CD4-positive, alpha-beta T cell (primary cell): ENCODE results near the gene OR7C1. TPM values are rescaled to one million over a fixed set of nuclear protein-coding genes. Genes with fewer than 3 reads are reported as not detected.
"Not testable (repeated sequence)": the region's sequence is repeated elsewhere in the genome, so short reads cannot be mapped to it uniquely, and the experiment has no call there.

Source experiments
- ATAC-seq: fragments of 200-7000 bp; cut with Tn5 transposase; one replicate; pipeline ENCODE4 v1.10.0; 2022; ENCODE audit warnings: mild to moderate bottlenecking; ENCODE audit not compliant: poor library complexity
- CTCF ChIA-PET: fragments of 350-600 bp; sonication (Branson Sonifier 250); formaldehyde crosslinking; loops from one replicate; lab custom pipeline; 2021; ENCODE audit warnings: antibody characterized with exemption, inconsistent platforms; lab: Charles Lee
- POLR2A ChIA-PET: fragments of 350-600 bp; sonication (Branson Sonifier 250); formaldehyde crosslinking; loops from one replicate; lab custom pipeline; 2021; ENCODE audit warnings: antibody characterized with exemption, inconsistent platforms; lab: Charles Lee
- DNase-seq, 14 experiments: peaks; one replicate each; pipeline ENCODE4 v3.0.0-alpha.2; 2013 to 2020; ENCODE audit warnings: mixed read lengths in 2 of 14
- H3K27ac ChIP-seq, 2 donors: one replicate each; pipeline versions ENCODE4 v1.5.1 to v1.7.0; 2013; ENCODE audit warnings: low read length in 2 of 2, low read depth in 1 of 2, mild to moderate bottlenecking in 1 of 2
- H3K27me3 ChIP-seq, 2 experiments: 1 replicate in 1 of 2; 2 replicates in 1 of 2; pipeline versions ENCODE4 v1.6.1 to v1.7.0; 2013; ENCODE audit warnings: low read length in 2 of 2, control low read depth in 1 of 2, mild to moderate bottlenecking in 1 of 2, moderate library complexity in 1 of 2; ENCODE audit not compliant: insufficient read depth in 2 of 2, control insufficient read depth in 1 of 2
- H3K36me3 ChIP-seq: one replicate; pipeline ENCODE4 v1.6.1; 2013; ENCODE audit warnings: low read length, control low read depth; ENCODE audit not compliant: insufficient read depth
- H3K4me1 ChIP-seq: one replicate; pipeline ENCODE4 v1.6.1; 2013; ENCODE audit warnings: low read length, control low read depth; ENCODE audit not compliant: insufficient read depth
- H3K4me3 ChIP-seq: one replicate; pipeline ENCODE4 v1.5.1; 2013; ENCODE audit warnings: mild to moderate bottlenecking, low read length, moderate library complexity
- H3K9me3 ChIP-seq, 2 experiments: 1 replicate in 1 of 2; 2 replicates in 1 of 2; pipeline versions ENCODE4 v1.6.1 to v1.7.0; 2013; ENCODE audit warnings: low read length in 2 of 2, mild to moderate bottlenecking in 2 of 2, control low read depth in 1 of 2, moderate library complexity in 1 of 2; ENCODE audit not compliant: control insufficient read depth in 1 of 2, insufficient read depth in 1 of 2
- H3K27ac Mint-ChIP-seq: one replicate; pipeline ENCODE4 v1.8.0; 2020; ENCODE audit warnings: mixed read lengths
- H3K27me3 Mint-ChIP-seq: one replicate; pipeline ENCODE4 v1.8.0; 2021; ENCODE audit warnings: mixed read lengths
- H3K36me3 Mint-ChIP-seq: one replicate; pipeline ENCODE4 v1.8.0; 2021; ENCODE audit warnings: low read depth, mixed read lengths
- H3K4me1 Mint-ChIP-seq: one replicate; pipeline ENCODE4 v1.8.0; 2021; ENCODE audit warnings: low read depth, mixed read lengths
- H3K4me3 Mint-ChIP-seq: one replicate; pipeline ENCODE4 v1.8.0; 2020; ENCODE audit warnings: mild to moderate bottlenecking, mixed read lengths
- H3K9me3 Mint-ChIP-seq: one replicate; pipeline ENCODE4 v1.8.0; 2020; ENCODE audit warnings: mixed read lengths
- intact Hi-C, 2 experiments: fragments of 100-400 bp; cut with DNase I in 1 of 2; cut with micrococcal nuclease in 1 of 2; formaldehyde crosslinking; loops; one replicate each; pipeline versions ENCODE4 v1.15.1 to v1.9.0; 2023 to 2025; cut with DNase I, micrococcal nuclease
- total RNA-seq, 174 experiments: library from RNA in 2 of 174; stranded (reverse) in 2 of 174; gene quantifications; one replicate each; pipeline ENCODE4 v1.2.3 and lab custom pipeline; 2021 to 2026
- TF ChIP-seq, protein P1 (sequence below): fragments of 200-600 bp; IDR thresholded peaks from one replicate; pipeline ENCODE4 v1.8.0; 2022; ENCODE audit warnings: antibody characterized with exemption, mild to moderate bottlenecking

OR7C1 gene
- total RNA-seq, 2 experiments from 2014 or later = not detected

DNA sequence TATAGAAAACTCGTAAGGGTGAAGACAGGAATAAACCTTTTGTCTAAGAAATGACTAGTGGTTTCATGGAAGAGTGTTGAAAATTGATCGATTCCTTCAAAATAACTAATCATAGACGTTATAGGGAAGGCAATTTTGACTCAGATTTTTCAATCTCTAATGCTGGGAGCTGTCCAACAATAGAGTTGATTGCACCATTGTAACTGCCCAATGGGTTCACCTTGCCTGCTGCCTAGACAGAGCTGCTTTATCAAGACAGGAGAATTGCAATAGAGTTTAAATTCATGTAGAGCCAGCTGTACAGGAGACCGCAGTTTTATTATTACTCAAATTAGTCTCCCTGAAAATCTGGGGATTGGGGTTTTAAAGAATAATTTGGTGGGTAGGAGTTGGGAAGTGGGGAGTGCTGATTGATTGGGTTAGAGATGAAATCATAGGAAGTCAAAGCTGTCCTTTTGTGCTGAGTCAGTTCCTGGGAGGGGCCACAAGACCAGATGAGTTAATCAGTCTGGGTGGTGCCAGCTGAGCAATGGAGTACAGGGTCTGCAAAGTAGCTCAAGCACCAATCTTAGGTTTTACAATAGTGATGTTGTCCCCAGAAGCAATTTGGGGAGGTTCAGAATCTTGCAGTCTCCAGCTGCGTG lies 39.8 kb downstream of the OR7C1 start:
- H3K27me3 Mint-ChIP-seq = peaks cover 15% of the 10 kb centered on the region
- no peaks in the 10 kb centered on the region for H3K36me3 Mint-ChIP-seq
- H3K27ac Mint-ChIP-seq = no peak overlapping the region
- Histone ChIP-seq H3K4me1 (no peaks in the 10 kb centered on the region), H3K27me3 (peaks cover 0 to 8% of the 10 kb centered on the region in 2 experiments), H3K36me3 (no peaks in the 10 kb centered on the region), H3K9me3 (no peaks in the 10 kb centered on the region), H3K4me3 (no peak overlapping the region), H3K27ac (no peak overlapping the region)
- POLR2A ChIA-PET = no interaction called here
- TF ChIP-seq, protein P1, sequence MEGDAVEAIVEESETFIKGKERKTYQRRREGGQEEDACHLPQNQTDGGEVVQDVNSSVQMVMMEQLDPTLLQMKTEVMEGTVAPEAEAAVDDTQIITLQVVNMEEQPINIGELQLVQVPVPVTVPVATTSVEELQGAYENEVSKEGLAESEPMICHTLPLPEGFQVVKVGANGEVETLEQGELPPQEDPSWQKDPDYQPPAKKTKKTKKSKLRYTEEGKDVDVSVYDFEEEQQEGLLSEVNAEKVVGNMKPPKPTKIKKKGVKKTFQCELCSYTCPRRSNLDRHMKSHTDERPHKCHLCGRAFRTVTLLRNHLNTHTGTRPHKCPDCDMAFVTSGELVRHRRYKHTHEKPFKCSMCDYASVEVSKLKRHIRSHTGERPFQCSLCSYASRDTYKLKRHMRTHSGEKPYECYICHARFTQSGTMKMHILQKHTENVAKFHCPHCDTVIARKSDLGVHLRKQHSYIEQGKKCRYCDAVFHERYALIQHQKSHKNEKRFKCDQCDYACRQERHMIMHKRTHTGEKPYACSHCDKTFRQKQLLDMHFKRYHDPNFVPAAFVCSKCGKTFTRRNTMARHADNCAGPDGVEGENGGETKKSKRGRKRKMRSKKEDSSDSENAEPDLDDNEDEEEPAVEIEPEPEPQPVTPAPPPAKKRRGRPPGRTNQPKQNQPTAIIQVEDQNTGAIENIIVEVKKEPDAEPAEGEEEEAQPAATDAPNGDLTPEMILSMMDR = no peak
- DNase-seq = peak in 2 of 14 experiments; percentile 13 to 28
- no peaks in the 10 kb centered on the region for H3K4me1 Mint-ChIP-seq
- intact Hi-C loops = no loop called here
- no peaks in the 10 kb centered on the region for H3K9me3 Mint-ChIP-seq
- no peak for ATAC-seq
- H3K4me3 Mint-ChIP-seq = no peak overlapping the region
- CTCF ChIA-PET = no interaction called here

DNA sequence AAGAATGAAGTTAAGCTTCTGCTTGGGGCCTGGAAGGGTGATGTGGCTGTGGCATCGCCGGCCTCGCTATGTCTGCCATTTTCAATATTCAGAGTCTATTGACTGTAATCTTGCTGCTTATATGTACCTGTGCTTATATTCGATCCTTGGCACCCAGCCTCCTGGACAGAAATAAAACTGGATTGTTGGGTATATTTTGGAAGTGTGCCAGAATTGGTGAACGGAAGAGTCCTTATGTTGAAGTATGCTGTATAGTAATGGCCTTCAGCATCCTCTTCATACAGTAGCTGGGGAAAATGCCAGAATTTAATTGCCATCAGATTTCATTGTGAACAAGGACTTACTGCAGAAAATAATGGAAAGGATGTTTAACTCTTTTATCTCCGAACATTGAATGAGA lies 42.7 kb downstream of the OR7C1 start:
- H3K27me3 ChIP-seq, ATAC-seq, H3K4me1 Mint-ChIP-seq, H3K27ac ChIP-seq, H3K9me3 ChIP-seq, H3K36me3 ChIP-seq, H3K36me3 Mint-ChIP-seq, CTCF ChIA-PET, DNase-seq, intact Hi-C loops, H3K4me3 ChIP-seq, H3K27me3 Mint-ChIP-seq, H3K4me1 ChIP-seq, H3K27ac Mint-ChIP-seq, POLR2A ChIA-PET, H3K4me3 Mint-ChIP-seq, H3K9me3 Mint-ChIP-seq: not testable (repeated sequence)

DNA sequence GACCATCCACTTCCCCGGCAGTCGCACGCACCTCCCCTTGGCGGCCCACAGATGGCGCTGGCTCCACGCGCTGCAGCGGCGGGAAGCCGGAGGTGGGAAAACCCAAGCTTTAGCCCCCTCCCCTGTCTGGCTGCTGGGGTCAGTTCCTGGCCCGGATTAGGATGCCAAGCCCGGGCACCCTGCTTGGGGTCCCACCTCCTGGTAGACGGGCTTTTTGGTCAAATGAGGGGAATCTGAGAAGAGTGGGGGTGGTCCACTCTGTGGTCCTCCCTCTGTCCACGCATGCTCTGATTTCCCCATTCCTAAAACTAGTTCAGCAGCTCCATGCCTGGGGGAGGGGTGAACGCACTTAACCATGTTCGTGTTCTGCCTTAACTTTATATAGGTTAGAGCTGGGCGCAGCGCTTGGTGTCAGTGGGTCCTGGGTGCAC lies 48.5 kb downstream of the OR7C1 start:
- TF ChIP-seq, protein P1 = peak; percentile 59
- no peaks in the 10 kb centered on the region for H3K36me3 ChIP-seq
- intact Hi-C loops = loop anchor here in 1 of 2 experiments (5.0 kb wide), 1 partner anchor 101 kb away; the partner anchor contains the start of gene OR7A17
- H3K27me3 ChIP-seq = peaks cover 4% of the 10 kb centered on the region in 2 experiments
- Mint-ChIP-seq H3K27me3 (peaks cover 28% of the 10 kb centered on the region), H3K9me3 (no peaks in the 10 kb centered on the region), H3K4me3 (no peak overlapping the region), H3K36me3 (no peaks in the 10 kb centered on the region), H3K27ac (no peak overlapping the region), H3K4me1 (peaks cover 15% of the 10 kb centered on the region)
- H3K4me3 ChIP-seq = no peak overlapping the region
- CTCF ChIA-PET = interaction anchor here (0.6 kb wide), 1 partner anchor 80 kb away, joined by 3 read pairs; no protein-coding TSS in a partner anchor
- H3K4me1 ChIP-seq = peaks cover 26% of the 10 kb centered on the region
- ATAC-seq (no peak), DNase-seq (peak in 5 of 14 experiments; percentile 7 to 59 (median 19))
- no peak overlapping the region for H3K27ac ChIP-seq
- POLR2A ChIA-PET = no interaction called here
- peaks cover 0 to 3% of the 10 kb centered on the region in 2 experiments for H3K9me3 ChIP-seq

DNA sequence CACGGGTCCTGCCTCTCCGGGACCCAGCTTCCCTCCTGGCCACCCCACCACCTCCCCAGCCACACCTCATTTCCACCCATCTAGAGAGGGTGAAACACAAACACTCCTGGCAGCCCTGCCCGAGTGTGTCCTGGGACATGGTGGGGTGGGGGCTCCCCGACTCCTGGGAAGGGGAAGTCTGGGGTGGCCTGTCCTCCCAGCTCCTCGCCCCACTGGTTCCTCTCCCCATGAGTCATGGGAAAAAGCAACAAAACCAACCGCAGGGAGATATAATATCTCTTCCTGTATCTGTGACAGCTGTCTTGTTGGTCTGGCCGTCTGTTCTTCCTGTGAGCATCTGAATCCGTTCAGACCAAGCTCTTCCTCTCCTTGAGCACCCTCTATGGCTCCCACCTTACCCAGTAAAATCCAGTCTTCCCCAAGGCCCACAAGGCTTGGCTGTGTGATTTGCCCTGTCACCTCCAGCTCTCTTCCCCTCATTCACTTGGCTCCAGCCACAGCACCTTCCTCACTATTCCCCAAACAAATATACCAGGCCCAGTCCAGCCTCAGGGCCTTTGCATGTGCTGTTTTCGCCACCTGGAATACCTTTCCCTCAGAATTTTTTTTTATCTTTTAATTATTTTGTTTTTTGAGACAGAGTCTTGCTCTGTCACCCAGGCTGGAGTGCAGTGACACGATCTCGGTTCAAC lies 49.7 kb downstream of the OR7C1 start:
- H3K4me3 Mint-ChIP-seq, CTCF ChIA-PET, POLR2A ChIA-PET, H3K9me3 ChIP-seq, H3K27me3 ChIP-seq, H3K36me3 Mint-ChIP-seq, H3K27ac ChIP-seq, H3K9me3 Mint-ChIP-seq, H3K27ac Mint-ChIP-seq, H3K4me3 ChIP-seq, H3K36me3 ChIP-seq: not testable (repeated sequence)
- DNase-seq = peak in 3 of 14 experiments; percentile 34 to 73 (median 63)
- H3K27me3 Mint-ChIP-seq = peaks cover 31% of the 10 kb centered on the region
- peak; percentile 32 for ATAC-seq
- peaks cover 15% of the 10 kb centered on the region for H3K4me1 Mint-ChIP-seq
- peaks cover 26% of the 10 kb centered on the region for H3K4me1 ChIP-seq
- intact Hi-C loops = loop anchor here in 1 of 2 experiments (5.0 kb wide), 1 partner anchor 102 kb away; the partner anchor contains the start of gene OR7A17

DNA sequence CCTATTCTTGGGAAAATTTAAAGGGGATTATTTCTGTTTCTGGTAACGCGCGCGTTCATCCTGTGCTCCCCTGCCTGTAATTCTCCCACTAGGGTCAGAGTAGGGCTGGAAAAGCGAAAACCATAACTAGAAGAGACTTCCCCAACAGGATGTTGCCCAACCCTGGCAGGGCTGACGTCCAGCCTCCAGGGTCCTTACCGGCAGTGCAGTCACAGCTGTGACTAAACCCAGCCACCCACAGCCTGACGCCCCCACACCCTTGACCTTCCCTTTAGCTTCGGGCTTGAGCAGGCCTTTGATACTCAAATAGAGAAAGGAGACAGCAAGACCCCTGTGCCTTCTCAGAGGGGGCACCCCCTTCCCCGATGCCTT lies 50.3 kb downstream of the OR7C1 start:
- H3K9me3 ChIP-seq, H3K4me3 Mint-ChIP-seq, H3K4me3 ChIP-seq, H3K9me3 Mint-ChIP-seq, H3K27me3 ChIP-seq, H3K36me3 Mint-ChIP-seq, POLR2A ChIA-PET, H3K36me3 ChIP-seq, CTCF ChIA-PET, H3K27ac ChIP-seq, H3K27ac Mint-ChIP-seq, ATAC-seq: not testable (repeated sequence)
- H3K4me1 ChIP-seq = peaks cover 26% of the 10 kb centered on the region
- peaks cover 31% of the 10 kb centered on the region for H3K27me3 Mint-ChIP-seq
- intact Hi-C loops = loop anchor here in 1 of 2 experiments (5.0 kb wide), 1 partner anchor 103 kb away; the partner anchor contains the start of gene OR7A17
- peaks cover 15% of the 10 kb centered on the region for H3K4me1 Mint-ChIP-seq
- DNase-seq = peak in 2 of 14 experiments; percentile 66 to 75
